GM21723 (cell line): ENCODE data around the gene GAB4.
"Not testable (repeated sequence)": the region's sequence is repeated elsewhere in the genome, so short reads cannot be mapped to it uniquely, and the experiment has no call there.

ENCODE experiments used
- ATAC-seq: cut with Tn5 transposase; IDR thresholded peaks from one replicate; pipeline ENCODE4 v1.9.1; 2021; ENCODE audit warnings: mild to moderate bottlenecking, moderate library complexity; ENCODE audit not compliant: unreplicated experiment

GAB4 gene

DNA sequence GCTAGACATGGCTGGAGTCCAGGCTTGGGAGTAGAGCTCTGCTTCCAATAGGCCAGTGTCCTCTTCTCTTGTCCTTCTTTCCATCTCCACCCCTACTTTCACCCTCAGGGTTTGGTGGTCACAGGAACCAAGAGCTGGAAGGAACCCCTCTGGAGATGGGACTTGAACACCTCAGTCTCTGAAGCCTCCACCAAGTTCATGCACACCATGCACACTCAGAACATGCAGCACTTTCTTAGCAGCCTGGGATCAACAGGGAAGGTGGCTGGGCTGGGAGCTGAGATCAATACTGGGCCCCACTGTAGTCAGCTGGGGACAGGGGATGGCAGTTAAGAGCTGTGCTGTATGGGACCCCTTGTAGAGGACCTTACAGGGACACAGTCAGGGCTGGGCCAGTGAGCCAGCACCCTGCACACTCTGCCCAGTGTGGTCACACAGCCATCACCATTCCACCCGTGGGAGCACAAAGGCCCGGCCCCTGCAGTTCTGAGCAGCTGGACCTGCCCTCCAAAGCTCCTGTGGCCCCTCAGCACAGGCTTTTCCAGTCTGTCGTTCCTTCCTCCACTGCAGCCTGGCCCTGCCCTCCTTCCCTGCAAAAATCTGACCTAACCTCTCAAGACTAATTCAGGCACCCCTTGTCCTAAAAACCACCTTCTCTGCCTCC lies 47.7 kb downstream of the GAB4 start:
- no peak for ATAC-seq

DNA sequence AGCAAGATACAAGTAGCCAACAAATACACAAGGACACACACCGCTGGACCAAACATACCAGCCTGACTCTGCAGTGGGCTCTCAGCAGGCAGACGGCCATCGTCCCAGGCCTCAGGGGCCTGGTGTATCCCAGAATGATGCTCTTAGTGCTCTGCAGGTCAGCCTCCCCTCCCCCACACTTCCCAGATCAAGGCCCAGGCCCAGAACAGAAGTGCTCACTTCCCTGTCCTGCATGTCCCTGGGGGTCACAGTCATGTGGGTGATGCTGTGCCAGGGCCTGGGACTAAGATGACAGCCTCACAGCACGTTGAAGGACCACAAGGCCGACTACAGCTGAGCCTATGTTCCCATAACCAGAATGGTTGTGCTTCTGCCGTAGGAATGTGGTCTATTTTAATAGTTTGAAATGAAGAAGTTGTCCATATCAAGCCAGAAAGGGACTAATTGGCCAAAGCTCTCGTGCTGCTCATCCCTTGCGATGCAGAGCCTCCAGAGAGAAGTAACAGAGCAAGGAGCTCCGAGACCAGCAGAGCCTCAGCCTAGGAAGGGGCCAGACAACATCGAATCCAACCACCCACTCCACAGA lies 48.6 kb downstream of the GAB4 start:
- no peak for ATAC-seq

DNA sequence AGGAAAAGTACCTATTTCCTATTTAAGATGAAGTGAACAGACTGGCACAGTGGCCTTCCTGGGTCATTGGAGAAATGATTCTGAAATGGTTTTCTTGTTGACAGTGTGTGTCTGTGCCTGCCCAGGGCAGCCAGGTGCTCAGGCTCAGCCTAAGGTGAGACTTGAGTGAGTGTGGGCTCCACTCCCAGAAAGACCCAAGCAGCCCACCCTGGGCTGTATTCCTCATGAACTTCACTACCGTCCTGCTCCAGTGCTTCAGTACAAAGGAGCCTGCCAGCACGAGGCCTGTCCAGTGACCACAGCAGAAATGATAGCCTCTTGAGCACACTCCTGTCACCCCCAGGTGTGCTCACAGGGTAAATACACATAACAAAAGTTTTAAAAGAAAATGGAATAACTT lies 49.5 kb downstream of the GAB4 start:
- no peak for ATAC-seq

DNA sequence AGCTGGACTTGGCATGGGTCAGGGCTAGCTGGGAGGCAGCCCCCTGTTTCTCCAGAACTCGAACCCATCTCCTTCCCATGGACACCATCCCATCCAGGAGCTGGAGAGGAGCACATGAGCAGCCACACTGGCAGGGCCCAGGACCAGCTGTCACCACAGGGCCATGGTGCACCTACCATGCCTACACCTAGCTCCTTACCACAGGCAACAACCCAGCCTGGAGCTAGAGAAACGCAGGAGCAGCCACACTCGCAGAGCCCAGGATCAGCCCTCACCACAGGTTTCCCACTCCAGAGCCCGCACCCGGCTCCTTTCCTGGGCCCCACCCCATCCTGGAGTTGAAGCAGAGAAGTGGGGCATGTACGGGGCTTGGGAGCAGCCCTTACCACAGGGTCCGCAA lies 50.2 kb downstream of the GAB4 start:
- no peak for ATAC-seq

DNA sequence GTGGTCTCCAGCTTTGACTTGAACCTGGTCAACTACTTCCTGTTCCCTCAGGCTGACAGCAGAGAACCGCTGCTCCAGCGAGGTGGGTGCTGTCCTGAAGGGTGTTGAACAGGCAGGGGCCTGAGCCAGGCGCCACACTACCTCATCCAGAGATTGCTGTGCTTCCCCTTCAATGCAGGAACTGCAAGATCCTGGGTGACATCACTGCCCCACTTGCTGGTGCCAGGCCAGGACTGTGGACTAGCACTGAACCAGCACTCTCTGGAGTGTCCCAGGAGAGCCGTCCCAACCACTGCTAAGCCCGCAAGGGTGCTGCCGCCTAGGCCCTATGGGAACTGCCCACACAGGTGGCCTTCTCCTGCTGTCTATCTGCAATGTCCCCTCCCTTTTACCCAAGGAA lies 51.7 kb downstream of the GAB4 start:
- ATAC-seq, result no peak

DNA sequence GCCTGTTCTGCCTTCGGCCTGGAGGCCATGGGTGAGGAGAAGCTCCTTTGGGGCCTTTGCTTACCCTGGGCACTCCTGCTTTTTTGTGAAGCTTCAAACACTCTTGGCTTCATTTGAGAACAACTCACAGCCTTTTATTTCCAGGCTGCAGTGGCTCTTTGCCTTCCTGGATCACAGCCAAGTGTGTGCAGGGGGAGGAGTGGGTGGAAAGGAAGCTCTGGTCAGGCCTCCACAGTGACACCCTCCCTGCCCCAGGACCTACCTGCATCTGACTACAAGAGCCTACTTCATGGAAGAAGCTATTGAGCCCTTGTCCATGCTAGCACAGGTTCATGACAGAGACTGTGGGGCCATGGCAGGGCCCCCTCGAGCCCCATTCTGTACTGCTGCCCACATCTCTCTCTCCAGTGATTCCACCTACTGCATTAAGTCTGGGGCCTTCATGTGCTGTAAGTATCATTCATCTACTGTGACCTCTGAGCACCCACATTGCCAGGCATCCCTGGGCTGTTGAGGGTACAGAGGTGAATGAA lies 52.3 kb downstream of the GAB4 start:
- ATAC-seq, result no peak

DNA sequence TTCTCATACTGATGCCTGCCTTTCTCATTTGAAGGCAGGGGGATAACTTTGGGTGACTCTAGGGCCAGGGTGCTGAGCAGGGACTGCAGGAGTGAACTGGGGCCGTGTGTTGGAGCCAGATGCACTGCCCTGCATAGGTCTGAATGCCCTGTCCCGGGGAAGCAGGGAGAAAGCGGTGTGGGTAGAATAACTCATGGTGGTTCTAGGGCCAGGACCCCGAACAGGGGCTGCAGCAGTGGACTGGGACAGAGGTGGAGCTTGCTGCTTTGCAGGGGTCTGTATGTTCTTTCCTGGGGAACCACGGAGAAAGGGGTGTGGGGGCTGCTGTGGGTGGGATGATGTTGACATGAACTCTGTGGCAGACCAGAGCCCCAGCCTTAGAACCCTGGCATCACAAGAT lies 52.9 kb downstream of the GAB4 start:
- ATAC-seq, result no peak

DNA sequence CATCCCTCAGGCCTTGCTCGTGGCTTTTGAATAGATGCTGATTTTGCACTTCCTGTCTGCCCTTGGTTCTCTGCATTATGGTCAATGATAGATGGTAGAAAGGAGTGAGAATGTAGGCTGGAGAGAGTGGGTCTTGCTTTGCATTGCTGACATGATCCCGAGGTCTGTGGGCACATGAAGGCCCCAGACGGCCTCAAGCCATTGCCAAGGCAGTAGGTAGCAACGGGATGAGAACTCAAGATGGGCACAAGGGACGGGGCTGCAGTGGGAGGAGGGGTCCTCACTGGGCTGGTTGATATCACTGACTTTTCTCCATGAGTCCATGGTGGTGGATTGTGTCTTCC lies 54.0 kb downstream of the GAB4 start:
- ATAC-seq, result no peak

DNA sequence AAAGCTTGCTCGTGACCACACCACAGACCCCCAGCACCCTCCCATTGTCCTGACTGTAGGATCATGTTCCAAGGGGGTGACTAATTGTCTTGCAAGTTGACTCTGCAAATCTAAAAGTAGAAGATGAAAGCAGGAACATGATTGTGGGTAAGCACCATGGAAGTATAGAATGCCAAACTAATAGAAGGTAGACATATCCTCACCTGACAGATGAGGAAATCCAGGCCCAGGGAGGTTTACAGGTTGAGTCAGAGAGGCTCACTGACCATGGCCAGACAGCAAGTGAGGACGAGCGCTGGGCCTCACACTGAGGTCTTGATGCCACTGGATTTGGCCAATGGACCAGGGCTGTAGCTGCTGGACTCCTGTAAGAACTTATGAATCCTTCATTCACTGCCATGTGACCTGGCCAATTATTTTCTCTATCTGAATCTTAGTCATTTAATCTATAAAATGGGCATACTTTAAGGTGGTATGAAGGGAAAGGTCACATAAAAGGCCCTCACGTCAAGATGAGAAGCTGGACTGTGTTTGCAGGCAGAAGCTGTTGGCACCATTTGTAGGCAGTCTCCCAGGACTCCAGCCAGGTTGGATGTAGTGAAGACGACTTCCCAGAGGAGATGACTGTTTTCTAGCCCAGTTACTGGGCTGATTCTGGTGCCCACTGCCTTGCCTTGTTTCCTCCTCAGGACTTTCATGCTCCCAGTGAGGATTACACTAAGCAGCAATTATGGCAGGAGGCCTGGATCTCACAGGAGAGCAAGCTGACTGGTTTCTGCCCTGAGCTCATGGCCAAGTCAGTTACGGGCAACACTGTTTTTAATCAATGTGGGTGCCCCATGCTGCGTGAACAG lies 54.6 kb downstream of the GAB4 start:
- no peak for ATAC-seq

DNA sequence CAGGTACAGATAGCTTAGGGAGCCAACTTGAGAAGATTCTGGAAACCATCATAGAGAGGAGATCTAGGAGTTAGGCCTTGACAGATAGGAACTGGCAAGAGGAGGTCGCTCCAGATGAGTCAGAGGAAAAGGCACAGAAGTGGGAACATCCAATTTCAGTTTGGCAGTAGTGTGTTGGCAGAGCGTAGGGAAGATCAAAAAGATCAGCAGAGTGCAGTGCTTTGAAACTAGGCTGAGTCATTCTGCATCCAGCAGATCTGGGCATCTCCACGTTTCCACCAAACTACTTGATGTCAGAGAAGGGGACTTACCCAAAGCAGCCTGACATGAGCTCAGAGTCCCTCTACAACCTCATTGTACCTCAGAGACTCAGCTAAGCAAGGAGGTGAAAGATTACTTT lies 58.5 kb downstream of the GAB4 start:
- no peak for ATAC-seq

DNA sequence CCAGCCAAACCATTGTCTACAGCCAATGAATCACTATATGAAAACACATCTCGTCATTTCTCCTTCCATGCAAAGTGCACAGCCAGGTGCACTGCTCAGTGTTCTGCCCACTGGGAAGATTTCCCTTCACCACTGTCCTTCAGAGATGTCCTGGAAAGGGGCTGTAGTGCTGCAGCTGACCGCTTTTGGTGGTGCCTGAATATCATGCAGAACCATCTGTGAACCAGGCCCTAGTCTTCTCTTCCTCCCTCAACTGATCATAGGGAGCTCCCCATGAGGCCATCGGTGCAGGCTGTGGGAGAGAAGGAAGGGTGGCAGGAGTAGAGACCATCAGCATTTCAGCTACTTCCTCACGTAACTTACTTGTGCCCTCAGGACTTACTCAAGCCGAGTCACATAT lies 70.2 kb downstream of the GAB4 start:
- no peak for ATAC-seq

DNA sequence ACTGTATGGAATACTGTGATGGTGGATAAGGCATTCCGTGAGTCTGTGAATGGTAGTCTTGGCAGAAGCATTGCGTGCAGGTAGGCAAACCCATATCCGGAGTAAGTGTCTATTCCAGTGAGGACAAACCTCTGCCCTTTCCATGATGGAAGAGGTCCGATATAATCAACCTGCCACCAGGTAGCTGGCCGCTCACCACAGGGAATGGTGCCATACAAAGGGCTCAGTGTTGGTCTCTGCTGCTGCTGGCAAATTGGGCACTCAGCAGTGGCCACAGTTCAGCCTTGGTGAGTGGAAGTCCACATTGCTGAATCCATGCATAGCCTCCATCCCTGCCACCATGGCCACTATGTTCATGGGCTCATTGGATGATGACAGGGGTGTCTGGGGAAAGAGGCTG lies 70.8 kb downstream of the GAB4 start:
- not testable (repeated sequence) for ATAC-seq

DNA sequence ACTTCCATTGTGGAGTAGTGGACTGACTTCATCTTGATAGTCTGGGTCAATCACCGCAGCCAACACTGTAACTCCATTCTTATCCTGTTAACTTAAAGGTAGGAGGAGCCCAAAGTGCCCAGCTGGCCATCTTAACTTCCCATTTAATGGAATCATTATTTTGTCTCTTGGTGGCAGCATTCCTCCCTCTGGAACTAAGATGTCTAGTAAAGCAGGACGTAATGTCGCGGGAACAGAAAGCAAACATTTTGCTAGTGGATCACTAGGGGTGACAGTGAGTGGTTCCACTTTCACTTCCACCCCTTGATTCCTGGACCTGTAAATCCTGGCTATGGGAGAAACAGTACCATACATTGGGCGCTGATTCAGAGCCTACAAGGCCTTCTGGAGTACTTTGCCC lies 71.4 kb downstream of the GAB4 start:
- ATAC-seq, result no peak

DNA sequence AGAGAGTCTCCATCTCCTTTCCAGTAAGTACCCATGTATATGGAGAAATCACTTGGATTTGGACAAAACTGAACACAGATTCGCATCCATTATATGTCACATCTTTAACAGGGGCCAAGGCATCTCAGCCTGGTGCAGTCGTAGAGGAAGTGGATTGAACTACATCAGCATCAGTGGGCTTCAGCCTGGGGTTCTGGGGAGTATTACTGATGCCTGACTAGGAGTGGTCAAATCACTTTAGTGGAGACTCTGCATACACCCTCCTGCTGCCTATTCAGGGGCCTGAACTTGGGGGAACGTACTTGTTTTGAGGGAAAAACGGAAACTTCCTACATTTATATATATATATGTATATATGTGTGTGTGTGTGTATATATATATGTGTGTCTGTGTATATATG lies 72.8 kb downstream of the GAB4 start:
- ATAC-seq, result no peak

DNA sequence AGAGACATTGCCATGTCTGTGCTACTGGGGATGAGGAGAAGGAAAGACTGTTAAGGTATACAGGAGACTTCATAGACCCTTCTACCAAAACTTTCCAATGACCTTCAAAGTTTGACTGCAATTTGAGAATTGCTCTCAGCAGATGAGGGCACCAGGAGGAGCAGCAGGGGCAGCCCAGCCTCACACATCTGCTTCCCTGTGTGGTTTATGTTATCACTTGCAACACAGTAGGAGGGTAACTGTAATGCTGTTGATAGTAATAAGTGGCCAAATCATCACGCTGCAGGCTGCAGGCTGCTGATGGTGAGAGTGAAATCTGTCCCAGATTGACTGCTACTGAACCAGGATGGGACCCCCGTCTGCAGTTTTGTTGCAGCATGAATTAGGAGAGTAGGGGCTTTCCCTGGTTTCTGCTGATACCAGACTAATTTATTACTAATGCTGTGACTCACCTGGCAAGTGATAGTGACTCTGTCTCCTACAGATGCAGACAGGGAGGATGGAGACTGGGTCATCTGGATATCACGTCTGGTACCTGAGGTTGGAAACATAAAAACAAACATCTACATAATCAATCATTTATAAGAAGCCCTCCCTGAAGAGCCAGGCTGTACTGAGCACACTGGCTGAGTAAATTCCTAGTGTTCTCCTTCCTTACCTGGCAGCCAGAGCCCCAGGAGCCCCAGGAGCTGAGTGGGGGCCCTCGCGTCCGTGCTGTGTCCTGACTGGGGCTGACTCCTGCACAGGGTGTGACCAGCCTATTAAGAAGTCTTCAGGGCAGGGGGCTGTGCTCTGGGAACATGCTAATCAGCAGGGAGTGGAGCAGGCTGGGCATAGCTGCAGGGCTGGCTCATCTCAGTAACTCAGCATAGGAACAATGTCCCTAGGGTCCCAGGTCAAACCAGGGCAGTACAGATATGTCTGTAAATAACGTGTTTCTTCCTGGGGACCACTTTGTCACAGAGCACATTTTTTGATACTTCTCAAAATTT lies 74.4 kb downstream of the GAB4 start:
- no peak for ATAC-seq

DNA sequence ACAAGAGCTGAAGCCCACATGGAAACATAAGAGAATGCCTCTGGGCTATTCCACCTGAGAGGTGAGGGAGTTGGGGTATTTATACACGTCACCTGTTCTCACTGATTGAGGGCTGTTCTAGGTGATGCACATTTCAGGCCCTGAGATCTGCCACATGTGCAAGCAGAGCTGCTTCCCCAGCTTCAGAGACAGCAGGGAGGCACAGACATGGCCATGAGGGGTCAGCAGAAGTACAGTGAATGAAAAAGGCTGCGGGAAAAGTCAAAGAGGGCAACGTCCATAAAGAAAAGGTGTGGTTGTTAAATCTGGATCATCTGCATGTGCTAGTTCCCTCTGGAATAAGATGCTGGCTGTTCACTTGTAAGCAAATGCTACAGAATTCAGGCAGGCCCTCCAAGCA lies 75.4 kb downstream of the GAB4 start:
- no peak for ATAC-seq

DNA sequence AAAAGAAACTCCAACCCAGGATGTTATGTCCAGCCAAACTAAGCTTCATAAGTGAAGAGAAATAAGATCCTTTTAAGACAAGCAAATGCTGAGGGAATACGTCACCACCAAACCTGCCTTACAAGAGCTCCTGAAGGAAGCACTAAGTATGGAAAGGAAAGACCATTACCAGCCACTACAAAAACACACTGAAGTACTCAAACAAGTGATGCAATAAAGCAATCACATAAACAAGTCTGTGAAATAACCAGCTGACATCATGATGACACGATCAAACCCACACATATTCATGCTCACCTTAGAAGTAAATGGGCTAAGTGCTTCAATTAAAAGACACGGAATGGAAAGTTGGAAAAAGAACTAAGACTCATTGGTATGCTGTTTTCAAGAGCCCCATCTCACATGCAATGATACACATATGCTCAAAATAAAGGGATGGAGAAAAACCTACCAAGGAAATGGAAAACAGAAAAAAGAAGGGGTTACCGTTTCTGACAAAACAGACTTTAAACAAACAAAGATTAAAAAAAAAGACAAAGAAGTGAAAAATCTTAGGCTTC lies 82.5 kb downstream of the GAB4 start:
- no peak for ATAC-seq

DNA sequence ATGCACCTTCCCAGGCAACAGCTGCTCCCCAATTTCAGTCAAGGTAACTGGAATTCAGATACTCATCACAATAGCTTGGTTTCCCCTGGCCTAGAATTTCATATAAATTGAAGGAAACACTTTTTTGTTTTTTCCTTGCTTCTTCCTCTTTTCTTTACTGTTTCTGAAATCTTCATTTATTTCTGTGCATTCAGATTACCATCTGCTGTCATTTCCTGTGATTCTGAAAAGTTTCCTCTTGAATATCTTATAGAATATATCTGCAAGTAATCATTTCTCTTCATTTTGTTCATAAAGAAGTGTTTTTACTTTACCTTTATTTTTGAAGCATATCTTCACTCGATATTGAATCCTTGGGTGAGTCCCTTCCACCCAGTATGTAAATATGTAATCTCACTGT lies 85.3 kb downstream of the GAB4 start:
- ATAC-seq, result no peak

DNA sequence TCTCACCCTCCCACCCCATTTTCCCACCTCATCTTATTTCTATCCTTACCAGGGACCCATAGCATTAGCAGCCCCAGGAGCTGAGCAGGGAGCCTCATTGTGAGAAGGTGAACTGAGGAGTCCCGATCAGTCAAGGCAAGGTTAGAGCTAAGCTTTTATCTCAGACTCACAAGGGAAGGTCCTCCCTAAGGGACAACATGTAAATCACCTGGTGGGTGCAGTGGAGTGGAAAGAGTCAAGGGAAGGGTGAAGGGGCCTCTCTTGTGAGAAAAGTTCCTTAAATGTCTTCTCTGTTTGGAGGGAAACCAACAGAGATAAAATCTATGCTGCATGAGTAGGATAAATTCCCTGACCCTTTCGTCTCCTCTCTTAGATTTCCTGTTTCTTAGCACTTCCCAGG lies 85.9 kb downstream of the GAB4 start:
- ATAC-seq, result no peak

DNA sequence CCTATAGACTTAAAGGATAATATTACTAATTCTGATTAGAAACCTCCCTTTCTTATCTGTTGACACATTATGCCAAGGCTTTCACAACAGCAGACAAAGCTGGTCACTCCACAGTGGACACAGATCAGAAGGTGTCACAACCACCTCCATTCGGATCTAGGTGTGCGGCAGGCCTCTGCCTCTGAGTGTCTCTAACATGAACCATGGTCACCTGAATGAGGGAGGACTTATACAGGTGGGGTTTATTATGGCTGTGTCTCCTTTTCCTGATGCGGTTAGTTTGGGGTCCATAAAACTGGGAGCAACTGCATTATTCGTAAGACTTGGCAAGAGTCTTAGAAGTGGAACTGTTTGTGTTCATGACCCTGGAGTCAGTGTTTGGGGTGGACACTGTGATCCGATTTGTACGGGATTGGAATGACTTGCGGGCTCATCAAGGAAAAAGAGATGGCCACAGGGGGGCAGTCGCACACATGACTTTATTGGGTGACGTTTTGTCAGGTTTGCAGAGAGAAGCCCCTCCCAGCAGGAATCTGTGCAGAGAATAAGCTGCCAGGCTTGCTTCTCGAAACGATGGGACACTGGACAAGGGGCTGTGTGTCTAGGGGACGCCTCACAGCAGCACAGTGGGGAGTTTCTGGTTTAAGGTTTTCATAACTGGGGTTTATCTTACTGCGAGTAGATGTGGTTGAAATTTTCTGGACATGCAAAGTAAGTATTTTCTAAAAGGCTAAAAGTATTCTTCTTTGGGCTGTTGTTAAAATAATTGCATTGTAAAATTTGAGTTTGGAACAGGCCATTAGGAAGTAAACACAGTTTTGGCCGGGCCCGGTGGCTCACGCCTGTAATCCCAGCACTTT lies 90.6 kb downstream of the GAB4 start:
- ATAC-seq, result peak; percentile 67
